DMS79 treated with DMSO at 0.1 percent for 48 hours (cell line): ENCODE data around the gene TTC23.

Experiments
- DNase-seq: peaks from one replicate; lab custom pipeline; 2025; lab: John Stamatoyannopoulos, UW

Gene TTC23

DNA sequence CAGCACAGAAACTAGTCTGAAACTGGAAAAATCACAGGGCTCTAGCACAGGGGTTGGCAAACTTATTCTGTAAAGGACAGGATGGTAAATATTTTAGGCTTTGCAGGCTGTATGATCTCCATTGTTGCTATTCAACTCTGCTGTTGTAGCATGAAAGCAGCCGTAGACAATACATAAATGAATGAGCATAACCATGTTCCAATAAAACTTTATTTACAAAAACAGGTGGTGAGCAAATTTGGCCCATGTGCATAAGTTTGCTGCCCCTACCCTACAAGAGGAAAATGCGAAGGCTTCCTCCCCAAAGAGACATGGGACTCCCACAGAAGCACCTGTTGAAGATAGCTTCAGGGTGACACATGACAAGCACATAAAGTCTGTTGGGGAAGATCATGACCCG is 85.3 kb downstream of the TTC23 start:
- DNase-seq, result no peak

DNA sequence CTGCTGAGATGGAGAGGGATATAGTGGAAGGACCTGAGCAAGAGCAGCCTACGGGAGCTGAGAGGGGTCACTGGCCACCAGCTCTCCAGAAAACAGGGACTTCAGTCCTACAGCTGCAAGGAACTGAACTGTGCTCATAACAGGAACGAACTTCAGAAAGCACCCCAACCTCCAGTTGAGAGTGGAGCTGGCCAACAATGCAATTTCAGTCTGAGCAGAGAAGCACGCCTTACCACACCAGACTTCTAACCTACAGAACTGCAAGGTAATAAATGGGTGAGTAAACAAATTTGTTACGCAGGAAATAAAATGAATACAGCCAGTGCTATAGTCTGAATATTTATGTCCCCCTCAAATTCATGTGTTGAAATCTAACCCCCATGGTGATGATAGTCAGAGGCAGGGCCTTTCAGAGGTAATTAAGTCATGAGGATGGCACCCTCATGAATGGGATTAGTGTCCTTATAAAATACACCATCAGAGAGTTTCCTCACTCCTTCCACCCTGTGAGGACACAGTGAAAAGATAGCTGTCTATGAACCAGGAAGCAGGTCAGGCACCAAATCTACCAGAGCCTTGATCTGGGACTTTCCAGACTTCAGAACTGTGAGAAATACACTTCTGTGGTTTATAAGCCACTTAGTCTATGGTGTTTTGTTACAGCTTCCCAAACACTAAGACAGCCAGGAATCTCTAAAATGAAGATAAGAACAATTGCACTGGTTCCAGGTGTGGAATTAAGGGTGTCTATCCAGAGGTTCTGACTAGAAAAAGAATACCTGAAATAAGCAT is 85.9 kb downstream of the TTC23 start:
- no peak for DNase-seq

DNA sequence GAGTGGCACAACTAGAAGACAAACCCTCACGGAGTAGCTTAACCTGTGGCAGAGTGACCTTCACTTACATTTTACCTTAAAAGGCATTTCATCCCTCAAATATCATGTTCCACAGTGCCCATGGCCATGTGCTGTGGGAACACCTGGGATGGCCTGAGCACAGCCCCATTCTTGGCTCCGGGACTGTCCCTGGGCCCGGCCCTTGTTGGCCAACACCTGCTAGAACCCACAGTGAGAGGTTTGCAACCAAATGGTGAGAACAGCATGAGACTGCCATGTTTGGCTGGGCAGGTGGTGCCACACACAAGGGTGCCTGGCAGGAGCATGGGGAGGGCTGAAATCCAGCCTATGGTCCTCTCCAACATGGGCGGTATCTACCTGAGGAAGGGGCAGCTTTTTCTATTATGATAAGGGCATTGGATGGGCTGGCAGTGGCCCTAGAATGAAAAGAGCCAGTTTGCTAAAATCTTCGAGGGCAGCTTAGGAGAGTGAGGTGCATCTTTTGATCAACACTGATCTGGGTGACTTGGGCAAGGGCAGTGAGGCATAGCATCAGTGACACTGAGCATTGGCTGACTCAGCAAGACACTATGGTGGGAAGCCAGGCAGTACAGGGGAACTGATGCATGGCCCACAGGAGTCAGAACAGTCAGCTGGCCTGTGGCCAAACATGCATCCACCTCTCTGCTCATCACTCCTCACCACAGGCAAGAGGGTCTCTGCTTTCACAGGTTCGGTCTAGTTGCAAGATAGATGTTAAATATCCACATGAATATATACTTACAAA is 90.6 kb downstream of the TTC23 start:
- peak; percentile 21 for DNase-seq

DNA sequence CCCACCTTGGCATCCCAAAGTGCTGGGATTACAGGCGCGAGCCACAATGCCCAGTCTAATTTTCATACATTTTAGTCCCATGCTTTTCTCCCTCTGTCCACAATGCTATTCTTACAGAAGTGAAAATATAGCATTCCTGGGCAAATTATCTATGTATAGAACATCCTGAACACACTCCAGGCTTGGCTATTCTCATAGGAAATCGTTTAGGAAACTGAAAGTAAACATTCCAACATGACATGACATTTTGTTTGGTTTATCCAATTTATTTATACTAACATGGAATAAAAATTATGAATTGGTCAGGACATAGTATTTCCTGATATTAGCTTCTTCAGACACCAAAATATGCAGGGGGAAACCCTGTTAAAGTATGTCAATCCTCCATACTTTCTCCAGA is 91.9 kb downstream of the TTC23 start:
- no peak for DNase-seq

DNA sequence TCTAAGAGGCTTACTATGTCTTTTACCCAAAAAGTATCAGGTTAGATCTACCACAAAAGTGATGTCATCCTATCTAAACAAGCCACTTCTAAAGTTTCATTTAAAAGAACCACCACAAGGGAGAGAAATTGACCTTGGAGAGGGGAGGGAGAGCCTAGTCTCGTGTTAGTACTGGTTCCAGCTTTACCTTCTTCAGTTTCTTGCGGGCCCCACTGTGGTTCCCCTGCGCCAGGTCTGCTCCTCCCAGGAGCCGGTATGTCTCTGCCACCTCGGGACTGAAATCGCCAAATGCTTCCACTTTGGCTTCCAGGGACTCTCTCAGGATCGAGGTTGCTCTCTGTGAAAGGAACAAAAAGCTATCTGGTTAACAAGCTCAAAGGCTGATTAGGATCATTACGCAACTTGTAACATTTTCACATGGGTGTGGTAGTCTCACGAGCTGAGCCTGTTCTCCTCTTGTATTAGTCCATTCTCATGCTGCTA is 93.4 kb downstream of the TTC23 start:
- no peak for DNase-seq

DNA sequence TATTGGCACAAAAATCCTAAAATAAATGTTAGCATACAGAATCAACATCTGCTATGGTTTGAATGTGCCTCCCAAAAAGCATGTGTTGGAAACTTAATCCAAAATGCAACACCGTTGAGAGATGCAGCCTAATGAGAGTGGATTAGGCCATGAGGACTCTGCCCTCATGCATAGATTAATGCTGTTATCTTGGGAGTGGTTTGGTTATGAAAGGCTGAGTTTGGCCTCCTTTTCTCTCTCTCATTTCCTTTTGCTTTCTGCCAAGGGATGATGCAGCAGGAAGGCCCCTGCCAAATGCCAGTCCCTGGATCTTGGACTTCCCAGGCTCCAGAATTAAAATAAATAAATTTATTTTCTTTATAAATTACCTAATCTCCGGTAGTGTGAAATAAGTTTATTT is 95.1 kb downstream of the TTC23 start:
- DNase-seq, result no peak

DNA sequence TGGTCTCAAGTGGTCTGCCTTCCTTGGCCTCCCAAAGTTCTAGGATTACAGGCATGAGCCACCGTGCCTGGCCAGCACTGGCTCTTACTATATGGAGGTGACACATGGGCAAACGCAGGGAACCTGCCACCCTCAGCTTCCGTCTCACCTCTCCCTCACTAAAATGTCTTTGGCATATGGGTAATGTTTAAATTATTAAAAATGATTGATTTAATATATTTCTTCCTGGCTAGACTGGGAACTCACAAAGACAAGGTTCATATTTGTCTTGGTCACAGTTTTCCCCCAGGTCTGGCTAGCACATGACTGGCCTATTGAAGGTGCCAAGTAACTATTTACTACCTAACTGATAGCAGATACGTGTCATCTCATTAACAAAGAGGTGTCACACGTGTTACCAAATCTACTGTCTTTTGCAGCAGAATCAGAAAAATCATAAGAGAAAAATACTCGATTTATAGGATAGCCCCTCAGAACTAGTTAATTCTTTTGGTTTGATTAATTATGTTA is 96.3 kb downstream of the TTC23 start:
- no peak for DNase-seq

DNA sequence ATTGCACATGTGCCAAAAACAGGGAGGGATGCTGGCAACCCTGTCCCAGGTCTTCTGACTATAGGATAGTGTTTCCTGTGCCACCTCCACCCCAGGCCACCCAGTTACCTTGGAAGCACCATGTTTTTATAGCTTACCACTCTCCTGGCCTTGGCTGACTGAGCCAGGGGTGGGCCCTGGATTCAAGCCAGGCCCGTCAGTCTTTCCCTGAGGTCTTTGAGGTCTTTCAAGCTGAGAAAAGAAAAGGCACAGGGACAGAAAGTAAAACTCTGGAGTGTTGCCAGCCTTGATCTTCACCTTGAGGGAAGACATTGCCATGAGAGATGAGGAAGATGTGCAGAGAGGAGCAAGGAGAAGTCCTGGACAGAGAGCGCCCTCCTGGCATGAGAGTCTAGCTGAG is 98.2 kb downstream of the TTC23 start:
- DNase-seq, result no peak

DNA sequence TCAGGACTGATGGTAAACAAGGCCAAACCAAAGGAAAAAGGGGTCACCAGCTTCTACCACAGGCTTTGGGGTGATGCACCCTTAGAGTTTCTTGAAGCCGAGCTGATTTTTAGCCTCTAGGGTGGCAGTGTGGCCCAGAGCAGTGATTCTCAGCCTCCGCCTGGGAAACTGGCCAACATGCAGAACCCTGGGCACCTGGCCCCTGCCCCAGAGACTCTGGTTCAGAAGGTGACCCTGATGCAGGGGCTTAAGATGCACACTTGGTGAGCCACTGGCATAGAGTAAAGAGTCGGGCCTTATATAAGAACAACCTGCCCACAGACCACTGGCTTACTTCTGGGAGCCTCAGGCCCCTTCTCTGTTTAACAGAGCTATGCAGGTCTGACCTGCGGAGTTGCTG is 100.0 kb downstream of the TTC23 start:
- DNase-seq, result no peak

DNA sequence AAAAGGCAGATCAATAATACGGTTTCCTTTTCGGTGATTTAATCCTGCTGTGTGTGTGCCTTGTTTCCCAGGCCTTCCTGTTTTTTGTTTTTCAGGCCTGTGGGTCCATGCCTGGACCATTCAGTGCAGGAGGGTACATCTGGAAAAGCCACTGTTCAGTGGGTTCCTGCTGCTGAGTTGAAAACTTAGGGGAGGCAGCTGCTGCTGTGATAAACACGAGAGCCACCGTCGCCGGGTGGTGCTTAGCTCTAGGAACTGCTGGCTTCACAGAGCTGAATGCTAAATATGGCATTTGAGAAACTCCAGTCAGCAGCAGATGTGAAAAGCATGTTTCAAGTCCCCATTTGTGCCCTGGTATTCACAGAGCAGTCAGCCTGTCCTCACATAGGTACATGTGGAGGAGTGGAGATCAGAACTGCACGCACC is 100.5 kb downstream of the TTC23 start:
- no peak for DNase-seq

DNA sequence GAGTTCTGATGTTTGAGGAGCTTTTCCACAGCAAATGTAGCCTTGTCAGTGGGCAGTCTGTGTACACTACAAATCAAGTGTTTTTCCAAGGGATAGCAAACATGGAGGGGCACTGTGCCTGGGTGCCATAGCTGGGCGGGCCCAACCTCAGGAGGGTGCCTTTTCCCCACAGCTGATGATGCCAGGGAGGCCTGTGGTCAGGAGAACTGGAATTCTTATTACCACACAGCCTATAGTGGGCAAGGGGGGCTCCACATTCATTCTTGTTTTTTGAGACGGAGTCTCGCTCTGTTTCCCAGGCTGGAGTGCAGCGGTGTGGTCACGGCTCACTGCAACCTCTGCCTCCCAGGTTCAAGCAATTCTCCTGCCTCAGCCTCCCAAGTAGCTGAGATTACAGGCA is 102.7 kb downstream of the TTC23 start:
- DNase-seq, result no peak

DNA sequence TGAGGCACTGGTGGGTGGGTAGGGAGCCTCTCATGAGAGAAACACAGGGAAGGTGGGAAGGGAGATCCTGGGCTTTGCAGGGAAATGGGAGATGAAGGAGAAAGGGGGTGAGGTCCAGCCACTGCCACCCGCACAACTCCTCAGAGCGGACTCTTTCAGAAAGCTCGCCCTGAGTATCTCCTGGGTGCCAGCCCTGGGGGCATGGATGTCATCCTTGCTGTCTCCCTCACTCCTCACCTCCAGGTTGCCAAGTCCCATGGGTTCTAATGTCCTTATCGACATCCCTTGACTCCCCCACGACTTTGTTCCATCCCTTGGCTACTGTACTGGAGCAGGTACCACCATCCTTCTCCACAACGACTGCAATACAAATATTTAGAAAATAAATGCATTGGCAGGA is 103.6 kb downstream of the TTC23 start:
- no peak for DNase-seq

DNA sequence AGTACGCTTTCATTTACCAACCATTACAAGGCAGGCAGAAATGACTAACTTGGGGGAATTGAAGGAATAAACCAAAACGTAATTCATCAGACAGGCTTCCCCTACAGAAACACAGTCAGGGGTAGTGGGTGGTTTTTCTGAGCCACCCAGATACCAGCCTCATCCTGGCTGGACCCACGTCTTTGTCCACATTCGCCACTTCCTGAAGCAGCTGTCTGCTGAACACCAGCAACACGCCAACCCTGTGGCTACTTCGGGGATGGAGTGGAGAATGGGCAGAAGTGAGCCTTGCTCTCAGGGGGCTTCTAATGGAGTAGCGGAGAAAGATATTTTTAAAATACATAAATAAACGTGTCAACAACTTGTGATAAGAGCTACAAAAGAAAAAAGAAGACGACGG is 104.4 kb downstream of the TTC23 start:
- DNase-seq, result no peak

DNA sequence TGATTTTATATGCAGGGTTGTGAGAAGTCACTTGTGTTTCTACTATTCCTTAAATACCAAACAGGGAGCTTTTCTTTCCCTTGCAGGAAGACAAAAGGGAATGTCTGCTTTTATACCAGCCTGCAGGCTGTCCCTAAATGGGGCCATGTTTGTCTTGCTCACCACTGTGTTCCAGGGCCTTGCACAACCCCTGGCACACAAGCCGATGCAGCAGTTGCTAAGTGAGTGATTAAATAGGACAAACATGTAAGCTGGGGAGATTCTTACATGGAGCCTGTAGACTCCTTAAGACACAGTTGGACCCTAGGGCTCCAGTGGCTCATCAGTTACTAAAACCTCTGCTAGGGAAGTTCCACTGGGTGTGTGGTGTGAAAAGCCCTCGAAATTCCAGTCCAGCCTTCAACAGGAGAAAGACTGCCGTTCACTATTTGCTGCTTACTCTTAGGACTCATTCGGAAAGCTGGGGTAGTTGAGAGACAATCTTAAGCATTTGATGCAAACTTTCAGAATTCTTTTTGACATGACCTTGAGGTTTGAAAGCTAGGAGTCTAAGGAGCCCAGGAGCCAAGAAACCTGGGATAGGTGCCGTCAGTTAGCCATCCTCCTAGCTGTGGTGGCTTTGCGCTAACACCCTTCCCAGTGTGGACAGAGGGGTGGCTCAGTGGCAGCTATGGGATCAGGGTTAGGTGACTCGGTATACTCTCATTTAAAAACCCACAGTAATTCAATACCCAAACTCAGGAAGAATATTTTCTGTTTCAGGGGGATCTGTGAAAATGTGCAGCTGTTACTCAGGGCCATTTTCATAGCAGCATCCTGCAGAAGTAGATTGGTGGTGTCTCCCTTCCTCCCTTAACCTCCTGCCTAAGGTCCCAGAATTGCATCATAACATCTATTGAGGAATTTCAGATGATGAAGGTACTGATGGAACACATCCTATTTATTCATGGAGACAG is 105.4 kb downstream of the TTC23 start:
- no peak for DNase-seq

DNA sequence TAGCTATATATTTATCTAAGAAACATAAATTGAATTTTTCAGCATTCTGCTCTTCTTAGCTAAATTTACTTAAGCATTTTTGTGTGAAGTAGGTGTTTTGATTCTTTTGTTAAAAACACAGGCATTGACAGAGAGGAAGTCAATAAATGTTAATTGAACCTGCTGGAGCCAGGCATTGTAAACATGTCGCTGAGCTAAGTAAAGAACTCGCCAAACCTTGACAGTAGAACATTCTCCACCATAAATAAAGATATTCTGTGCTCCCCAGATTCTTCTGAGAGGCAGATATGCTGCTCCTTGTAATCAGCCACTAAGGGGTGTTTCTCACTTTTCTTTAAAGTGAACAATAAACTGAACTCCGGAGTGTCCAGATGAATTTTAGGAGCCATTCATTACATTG is 106.1 kb downstream of the TTC23 start:
- DNase-seq, result no peak

DNA sequence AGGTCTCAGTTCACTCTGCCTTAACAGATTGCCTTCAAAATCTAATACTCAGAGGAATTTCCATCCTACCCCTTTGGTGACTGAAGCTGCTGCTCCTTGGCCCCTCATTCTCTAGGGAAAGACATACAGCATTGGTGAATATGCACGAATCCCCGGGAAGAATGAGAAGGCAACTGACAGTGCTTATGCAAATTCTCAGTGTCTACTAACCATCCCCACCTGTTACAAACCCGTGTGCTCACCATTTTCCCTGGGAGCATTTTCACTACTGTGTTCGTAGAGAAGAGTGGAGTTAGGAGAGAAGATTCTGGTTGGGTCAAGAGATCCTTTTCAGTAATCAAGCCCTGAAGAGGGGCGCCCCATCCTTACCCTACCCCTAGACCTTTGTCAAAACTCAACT is 106.8 kb downstream of the TTC23 start:
- no peak for DNase-seq

DNA sequence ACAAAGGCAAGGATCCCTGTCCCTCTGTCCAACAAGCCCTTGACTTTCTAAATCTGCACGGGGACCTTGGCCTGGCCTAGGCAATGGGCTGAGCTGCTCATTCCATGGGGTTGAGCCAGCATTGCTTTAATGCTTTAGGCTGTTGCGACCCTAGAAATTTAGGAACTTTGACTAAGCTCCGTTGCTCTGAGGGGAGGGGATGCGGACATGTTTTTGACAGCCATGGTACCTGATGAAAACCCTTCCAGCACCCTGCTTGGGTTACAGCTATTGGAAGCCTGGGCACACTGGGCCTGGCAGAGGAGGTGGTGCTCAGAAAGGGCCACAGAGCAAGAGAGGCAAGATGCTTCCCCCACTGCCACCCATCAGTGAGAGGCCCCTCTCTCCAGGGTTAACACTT is 107.4 kb downstream of the TTC23 start:
- DNase-seq, result no peak

DNA sequence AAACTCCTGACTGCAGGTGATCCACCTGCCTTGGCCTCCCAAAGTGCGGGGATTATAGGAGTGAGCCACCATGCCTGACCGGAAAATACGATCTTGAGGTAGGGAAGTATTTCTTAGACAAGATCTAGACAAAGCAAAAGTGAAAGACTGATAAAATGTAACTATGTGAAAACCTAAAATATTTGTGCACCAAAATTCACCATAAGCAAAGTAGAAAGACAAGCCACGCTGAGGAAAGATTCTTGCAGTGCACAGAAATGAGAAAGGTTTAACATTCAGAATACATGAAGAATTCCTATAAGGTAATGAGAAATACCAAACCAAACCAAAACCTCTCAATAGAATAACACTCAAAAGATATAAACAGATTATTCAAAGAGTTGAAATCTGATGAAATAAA is 108.8 kb downstream of the TTC23 start:
- DNase-seq, result no peak

DNA sequence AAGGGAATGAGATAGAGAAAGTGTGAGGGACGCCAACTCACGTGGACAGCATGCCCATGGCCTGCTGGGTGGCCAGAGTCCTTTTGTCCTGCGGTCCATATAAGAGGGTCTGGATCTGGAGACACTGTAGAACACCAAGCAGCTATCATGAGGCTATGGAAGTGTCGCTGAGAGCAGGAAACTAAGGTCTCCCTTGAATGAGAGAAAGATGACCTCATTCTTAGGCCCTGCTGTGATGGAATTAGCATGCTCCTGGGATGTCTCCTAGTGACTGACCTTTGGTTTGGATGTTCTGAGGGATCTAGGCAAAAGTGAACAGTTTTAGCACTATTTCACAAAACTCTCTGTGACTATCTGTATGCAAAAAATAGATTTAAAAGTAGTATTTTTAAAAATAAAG is 110.1 kb downstream of the TTC23 start:
- DNase-seq, result no peak

DNA sequence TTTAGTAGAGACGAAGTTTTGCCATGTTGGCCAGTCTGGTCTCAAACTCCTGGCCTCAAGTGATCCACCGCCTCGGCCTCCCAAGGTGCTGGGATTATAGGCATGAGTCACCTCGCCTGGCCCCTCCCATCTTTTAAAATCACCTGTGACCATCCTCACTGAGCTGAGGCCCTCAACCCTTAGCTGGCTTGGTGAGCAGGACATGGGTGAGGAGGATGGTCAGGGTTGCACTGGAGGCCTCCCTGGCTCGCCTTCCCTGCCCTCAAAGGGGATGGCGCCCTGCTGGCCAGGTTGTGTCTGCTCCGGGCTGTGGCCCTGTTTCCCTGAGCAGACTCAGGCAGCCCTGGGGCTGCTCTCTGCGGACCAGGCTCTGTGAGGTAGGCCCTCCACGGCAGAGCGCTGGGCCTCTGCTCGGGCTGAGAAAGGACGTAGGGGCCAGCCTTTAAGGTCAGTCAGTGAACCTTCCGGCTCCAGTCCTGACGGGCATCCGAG is 110.8 kb downstream of the TTC23 start:
- DNase-seq, result no peak

DNA sequence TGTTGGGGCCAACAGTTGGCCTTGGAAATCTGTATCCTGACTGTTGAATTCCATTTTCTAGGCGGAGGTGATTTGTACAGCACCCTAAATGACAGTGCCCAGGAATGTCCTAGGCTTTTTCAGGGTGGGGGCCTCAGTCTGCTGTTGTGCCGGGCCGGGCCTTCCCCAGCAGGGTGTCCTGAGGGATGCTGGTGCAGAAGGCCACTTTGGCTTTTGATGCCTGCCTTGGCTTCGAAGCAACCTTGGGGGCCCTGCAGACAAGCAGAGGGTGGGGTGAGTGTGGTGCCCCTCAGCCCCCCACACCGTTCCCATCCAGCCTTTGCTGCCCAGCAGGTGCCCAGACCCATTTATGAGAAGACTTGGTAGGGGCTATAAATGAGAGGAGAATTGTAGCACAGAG is 111.5 kb downstream of the TTC23 start:
- no peak for DNase-seq

DNA sequence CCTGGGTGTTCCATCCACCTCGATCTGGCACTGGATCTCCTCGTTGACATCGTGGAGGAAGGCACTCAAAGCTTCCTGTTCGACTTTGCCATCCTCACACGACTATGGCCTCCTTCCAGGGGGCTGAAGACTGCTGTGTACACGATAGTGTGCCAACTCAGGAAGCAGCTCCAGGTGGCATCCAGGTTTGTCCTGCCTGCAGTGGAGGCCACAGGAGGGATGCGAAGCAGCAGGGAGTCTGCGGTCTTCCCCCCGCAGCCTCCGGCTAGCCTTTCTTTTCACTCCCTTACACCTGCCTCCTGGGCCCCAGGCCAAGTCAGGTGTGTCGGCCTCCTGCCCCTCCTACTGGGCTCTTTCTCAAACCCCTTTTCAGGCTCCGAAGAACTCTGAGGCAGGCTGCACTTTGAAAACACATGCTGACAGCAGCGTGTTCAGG is 112.3 kb downstream of the TTC23 start:
- peak; percentile 73 for DNase-seq
